Neural progenitor cell (in vitro differentiated cells): ENCODE results near the gene DYRK2. TPM values are rescaled to one million over a fixed set of nuclear protein-coding genes. Genes with fewer than 3 reads are reported as not detected.

Experiments
- DNase-seq: peaks from one replicate; pipeline ENCODE4 v3.0.0-alpha.2; 2016; ENCODE audit warnings: low spot score
- H2AFZ ChIP-seq: fragments of 200-600 bp; sonication (generic); replicated peaks from 2 replicates; pipeline ENCODE4 v1.6.1; 2016; ENCODE audit warnings: antibody characterized with exemption
- H3F3A ChIP-seq: fragments of 200-600 bp; sonication (generic); 2 replicates; pipeline ENCODE4 v1.6.1; 2016; ENCODE audit warnings: antibody characterized with exemption, low read depth
- H3K27ac ChIP-seq: fragments of 200-600 bp; sonication (generic); 2 replicates; pipeline ENCODE4 v1.5.1; 2016; ENCODE audit warnings: mild to moderate bottlenecking
- H3K27me3 ChIP-seq: fragments of 200-600 bp; sonication (generic); 2 replicates; pipeline ENCODE4 v1.6.1; 2016; ENCODE audit warnings: mild to moderate bottlenecking, moderate library complexity
- H3K36me3 ChIP-seq: fragments of 200-600 bp; sonication (generic); 2 replicates; pipeline ENCODE4 v1.5.1; 2016
- H3K4me1 ChIP-seq: fragments of 200-600 bp; sonication (generic); 2 replicates; pipeline ENCODE4 v1.6.1; 2016; ENCODE audit warnings: mixed run types
- H3K4me2 ChIP-seq: fragments of 200-600 bp; sonication (generic); 2 replicates; pipeline ENCODE4 v1.6.1; 2016
- H3K4me3 ChIP-seq: fragments of 200-600 bp; sonication (generic); 2 replicates; pipeline ENCODE4 v1.5.1; 2016
- H3K79me2 ChIP-seq: fragments of 200-600 bp; sonication (generic); 2 replicates; pipeline ENCODE4 v1.6.1; 2016; ENCODE audit warnings: low read depth
- H3K9ac ChIP-seq: fragments of 200-600 bp; sonication (generic); 2 replicates; pipeline ENCODE4 v1.6.1; 2016
- H3K9me3 ChIP-seq: fragments of 200-600 bp; sonication (generic); 2 replicates; pipeline ENCODE4 v1.5.1; 2016; ENCODE audit warnings: low read depth
- H4K20me1 ChIP-seq: fragments of 200-600 bp; sonication (generic); 2 replicates; pipeline ENCODE4 v1.6.1; 2016; ENCODE audit warnings: low read depth
- H3K27ac Mint-ChIP-seq: 3 replicates; pipeline ENCODE4 v1.8.0; 2021; ENCODE audit warnings: mixed read lengths
- H3K27me3 Mint-ChIP-seq: 2 replicates; pipeline ENCODE4 v1.8.0; 2022; ENCODE audit warnings: low read depth, mild to moderate bottlenecking, inconsistent platforms, moderate library complexity, mixed read lengths; ENCODE audit not compliant: insufficient read depth
- H3K36me3 Mint-ChIP-seq: 3 replicates; pipeline ENCODE4 v1.8.0; 2021; ENCODE audit warnings: mixed read lengths
- H3K4me1 Mint-ChIP-seq: 3 replicates; pipeline ENCODE4 v1.8.0; 2021; ENCODE audit warnings: mixed read lengths
- H3K4me3 Mint-ChIP-seq: 3 replicates; pipeline ENCODE4 v1.8.0; 2021; ENCODE audit warnings: mild to moderate bottlenecking, moderate library complexity, mixed read lengths
- H3K9me3 Mint-ChIP-seq: 3 replicates; pipeline ENCODE4 v1.8.0; 2020; ENCODE audit warnings: mixed read lengths
- CTCF ChIP-seq: fragments of 200-600 bp; sonication (generic); IDR thresholded peaks from 2 replicates; pipeline ENCODE4 v1.5.1; 2017; ENCODE audit warnings: antibody characterized with exemption, mild to moderate bottlenecking
- EZH2 ChIP-seq: fragments of 200-600 bp; sonication (generic); IDR thresholded peaks from 2 replicates; pipeline ENCODE4 v1.6.1; 2017; ENCODE audit warnings: antibody characterized with exemption, mild to moderate bottlenecking, moderate library complexity
- EZH2phosphoT487 ChIP-seq: fragments of 200-600 bp; sonication (generic); IDR thresholded peaks from 2 replicates; pipeline ENCODE4 v1.6.1; 2017; ENCODE audit warnings: antibody characterized with exemption
- total RNA-seq: library from RNA; depleted of rRNA; stranded (reverse); fragments of >200 nt; gene quantifications from 2 replicates; pipeline ENCODE4 v1.2.3, GENCODE V29; 2015; ENCODE audit warnings: low replicate concordance

Gene DYRK2
- total RNA-seq, 1 donor from 2014 or later, result 29.6 TPM

GRCh38 chr12:67681941-67682620 lies 33.5 kb downstream of the DYRK2 start:
- Histone ChIP-seq H3K9me3 (no peaks in the 10 kb centered on the region), H3K4me3 (no peak overlapping the region), H4K20me1 (no peaks in the 10 kb centered on the region), H3K36me3 (no peaks in the 10 kb centered on the region), H3K4me2 (no peak overlapping the region), H3K79me2 (no peaks in the 10 kb centered on the region), H3K27ac (no peak overlapping the region), H3K4me1 (no peaks in the 10 kb centered on the region), H2AFZ (no peak overlapping the region), H3F3A (no peaks in the 10 kb centered on the region), H3K9ac (no peak overlapping the region), H3K27me3 (no peaks in the 10 kb centered on the region)
- no peaks in the 10 kb centered on the region for H3K9me3 Mint-ChIP-seq
- no peak overlapping the region for H3K27ac Mint-ChIP-seq
- H3K4me1 Mint-ChIP-seq, result no peaks in the 10 kb centered on the region
- TF ChIP-seq EZH2 (no peak), CTCF (no peak), EZH2phosphoT487 (no peak)
- peaks cover 3% of the 10 kb centered on the region for H3K27me3 Mint-ChIP-seq
- DNase-seq, result no peak
- H3K36me3 Mint-ChIP-seq, result peaks cover 2% of the 10 kb centered on the region
- no peak overlapping the region for H3K4me3 Mint-ChIP-seq

- no peak for DNase-seq
- H3K4me3 Mint-ChIP-seq, result no peak overlapping the region
- H3K36me3 Mint-ChIP-seq, result no peaks in the 10 kb centered on the region
- no peak overlapping the region for H3K27ac ChIP-seq
- no peaks in the 10 kb centered on the region for H4K20me1 ChIP-seq
- H3K4me1 ChIP-seq, result no peaks in the 10 kb centered on the region
- no peak overlapping the region for H3K27ac Mint-ChIP-seq
- no peak overlapping the region for H2AFZ ChIP-seq
- no peak overlapping the region for H3K4me3 ChIP-seq
- no peaks in the 10 kb centered on the region for H3K9me3 Mint-ChIP-seq
- H3K27me3 ChIP-seq, result no peaks in the 10 kb centered on the region
- no peaks in the 10 kb centered on the region for H3K27me3 Mint-ChIP-seq
- H3K79me2 ChIP-seq, result no peaks in the 10 kb centered on the region
- H3K9ac ChIP-seq, result no peak overlapping the region
- no peaks in the 10 kb centered on the region for H3K36me3 ChIP-seq
- no peaks in the 10 kb centered on the region for H3K4me1 Mint-ChIP-seq
- H3K4me2 ChIP-seq, result no peak overlapping the region
- TF ChIP-seq EZH2phosphoT487, result no peak
- no peak for TF ChIP-seq CTCF
- no peak for TF ChIP-seq EZH2
- no peaks in the 10 kb centered on the region for H3F3A ChIP-seq
- H3K9me3 ChIP-seq, result no peaks in the 10 kb centered on the region
Observed at GRCh38 chr12:67689385-67689784, 40.8 kb downstream of the DYRK2 start.

- Histone ChIP-seq H3K9me3 (no peaks in the 10 kb centered on the region), H3K36me3 (no peaks in the 10 kb centered on the region), H3K4me3 (no peak overlapping the region), H3K27me3 (no peaks in the 10 kb centered on the region), H3K4me1 (no peaks in the 10 kb centered on the region), H3K4me2 (no peak overlapping the region), H2AFZ (no peak overlapping the region), H3F3A (no peaks in the 10 kb centered on the region), H3K9ac (no peak overlapping the region), H3K27ac (no peak overlapping the region), H4K20me1 (no peaks in the 10 kb centered on the region), H3K79me2 (no peaks in the 10 kb centered on the region)
- Mint-ChIP-seq H3K9me3 (no peaks in the 10 kb centered on the region), H3K4me1 (no peaks in the 10 kb centered on the region), H3K27me3 (no peaks in the 10 kb centered on the region), H3K36me3 (no peaks in the 10 kb centered on the region), H3K4me3 (no peak overlapping the region), H3K27ac (no peak overlapping the region)
- DNase-seq, result no peak
- TF ChIP-seq EZH2phosphoT487 (no peak), EZH2 (no peak), CTCF (no peak)
Observed at GRCh38 chr12:67690656-67691055, 42.1 kb downstream of the DYRK2 start.
